HepG2 (cell line): ENCODE measurements around the gene AUNIP. TPM values are rescaled to one million over a fixed set of nuclear protein-coding genes. Genes with fewer than 3 reads are reported as not detected.
A peak's percentile ranks its signal among the peaks of the same experiment; 100 is the strongest.

Source experiments
- ATAC-seq: fragments of 200-7000 bp; cut with Tn5 transposase; 3 replicates; pipeline ENCODE4 v1.9.1; 2020; ENCODE audit warnings: mild to moderate bottlenecking, moderate library complexity
- BruUV-seq: library from RNA; stranded (reverse); fragments of 400-500 nt; replicated peaks from 2 replicates; lab custom pipeline; 2021; lab: Mats Ljungman, UMichigan
- CTCF ChIA-PET: fragments of 300-600 bp; formaldehyde crosslinking; extraction: SDS; loops from one replicate; lab custom pipeline; 2021; ENCODE audit warnings: low total read pairs, inconsistent platforms, low intra/inter-chr PET ratio; lab: Yijun Ruan, JAX
- POLR2A ChIA-PET: fragments of 350-600 bp; sonication (Branson Sonifier 250); formaldehyde crosslinking; loops from one replicate; lab custom pipeline; 2020; ENCODE audit warnings: antibody characterized with exemption, inconsistent platforms; lab: Yijun Ruan, JAX
- DNase-seq: peaks from one replicate; pipeline ENCODE4 v3.0.0-alpha.2; 2015; ENCODE audit warnings: low spot score
- FAIRE-seq: peaks from 3 replicates; lab custom pipeline; 2011; peaks lifted over from hg19 to GRCh38; lab: Jason Lieb, UNC
- H2AFZ ChIP-seq: one replicate; pipeline ENCODE4 v1.6.1; 2011; ENCODE audit warnings: low read length, inconsistent platforms
- H3K27ac ChIP-seq: fragments of 300-600 bp; 3 replicates; pipeline ENCODE4 v1.8.0; 2011; ENCODE audit warnings: mixed run types, mild to moderate bottlenecking, mixed read lengths, low read length, inconsistent platforms; ENCODE audit not compliant: insufficient read depth; ENCODE audit errors: extremely low read length
- H3K27me3 ChIP-seq, 2 experiments: fragments of 200-600 bp in 1 of 2; 2 replicates in 1 of 2; 3 replicates in 1 of 2; pipeline versions ENCODE4 v1.6.0 to v1.8.0; 2011; ENCODE audit warnings: low read length in 2 of 2, mild to moderate bottlenecking in 2 of 2, moderate library complexity in 2 of 2, inconsistent platforms in 1 of 2; ENCODE audit not compliant: insufficient read depth in 2 of 2, control insufficient read depth in 1 of 2
- H3K36me3 ChIP-seq, 2 experiments: fragments of 200-600 bp in 1 of 2; replicated peaks in 1 of 2; 2 replicates in 1 of 2; 3 replicates in 1 of 2; pipeline versions ENCODE4 v1.5.1 to v1.8.0; 2011; ENCODE audit warnings: low read length in 2 of 2, inconsistent platforms in 1 of 2; ENCODE audit not compliant: insufficient read depth in 2 of 2, control insufficient read depth in 1 of 2
- H3K4me1 ChIP-seq: 2 replicates; pipeline ENCODE4 v1.5.1; 2012; ENCODE audit warnings: low read length, inconsistent platforms; ENCODE audit not compliant: insufficient read depth
- H3K4me2 ChIP-seq: 2 replicates; pipeline ENCODE4 v1.6.0; 2011; ENCODE audit warnings: low read depth, low read length, inconsistent platforms
- H3K4me3 ChIP-seq, 3 experiments: fragments of 200-600 bp in 1 of 3; sonication (generic), shearing (Covaris generic) in 1 of 3; replicated peaks in 1 of 3; 2 replicates each; pipeline ENCODE4 v1.5.1; 2011 to 2016; ENCODE audit warnings: low read length in 3 of 3, inconsistent platforms in 2 of 3, low read depth in 2 of 3, mild to moderate bottlenecking in 2 of 3, control low read depth in 1 of 3, mixed read lengths in 1 of 3; ENCODE audit not compliant: insufficient read depth in 1 of 3
- H3K79me2 ChIP-seq: one replicate; pipeline ENCODE4 v1.6.1; 2011; ENCODE audit warnings: low read length, inconsistent platforms; ENCODE audit not compliant: insufficient read depth
- H3K9ac ChIP-seq: 2 replicates; pipeline ENCODE4 v1.6.0; 2011; ENCODE audit warnings: mild to moderate bottlenecking, low read depth, low read length, inconsistent platforms; ENCODE audit not compliant: insufficient read depth
- H3K9me3 ChIP-seq: 2 replicates; pipeline ENCODE4 v1.5.1; 2012; ENCODE audit warnings: mild to moderate bottlenecking, low read length
- H4K20me1 ChIP-seq: 2 replicates; pipeline ENCODE4 v1.6.0; 2011; ENCODE audit warnings: inconsistent platforms, mild to moderate bottlenecking, low read length, moderate library complexity; ENCODE audit not compliant: insufficient read depth
- ARHGAP35 ChIP-seq: sonication (generic); formaldehyde crosslinking; IDR thresholded peaks from 2 replicates; pipeline ENCODE4 v1.9.0; 2022; ENCODE audit warnings: mild to moderate bottlenecking, inconsistent platforms, moderate library complexity, missing genetic modification reagents, borderline replicate concordance
- KLF11 ChIP-seq: IDR thresholded peaks from 2 replicates; pipeline ENCODE4 v1.6.1; 2016; ENCODE audit warnings: missing compliant biosample characterization
- PHF5A ChIP-seq: IDR thresholded peaks from one replicate; pipeline ENCODE4 v1.6.1; 2018; ENCODE audit warnings: low read depth, missing genetic modification reagents; ENCODE audit not compliant: unreplicated experiment
- POLR2A ChIP-seq, 2 experiments: IDR thresholded peaks; 2 replicates each; pipeline ENCODE4 v1.6.1; 2011; ENCODE audit warnings: low read depth in 2 of 2, low read length in 2 of 2, mild to moderate bottlenecking in 1 of 2, moderate library complexity in 1 of 2; ENCODE audit not compliant: insufficient read depth in 1 of 2
- ZBTB38 ChIP-seq: sonication (generic); formaldehyde crosslinking; IDR thresholded peaks from 2 replicates; pipeline ENCODE4 v1.5.1; 2020; ENCODE audit warnings: mild to moderate bottlenecking, missing genetic modification reagents
- ZNF687 ChIP-seq: sonication (generic); formaldehyde crosslinking; IDR thresholded peaks from 2 replicates; pipeline ENCODE4 v1.5.1; 2020; ENCODE audit warnings: mild to moderate bottlenecking, missing genetic modification reagents, moderate library complexity
- WGBS: methylation state at CpG from one replicate; pipeline ENCODE4 v1.1.6; 2017; ENCODE audit warnings: low lambda C conversion rate; 5-methylcytosine and 5-hydroxymethylcytosine counted together
- in situ Hi-C: cut with HindIII; loops from 2 replicates; pipeline ENCODE4 v1.10.0; 2017; ENCODE audit warnings: low pct_unique_long_range_greater_than_20kb; ENCODE audit not compliant: extremely low pct_ligation_motif_present
- intact Hi-C: fragments of 100-400 bp; cut with micrococcal nuclease; formaldehyde crosslinking; loops from one replicate; pipeline ENCODE4 v1.10.0; 2022; ENCODE audit not compliant: unreplicated experiment
- polyA plus RNA-seq, 8 experiments: library from polyadenylated mRNA; depleted of rRNA in 3 of 8; stranded (reverse) in 7 of 8; unstranded in 1 of 8; fragments of >200 nt; fragmentation: Illumina TruSeq in 4 of 8; extraction: Trizol in 4 of 8; gene quantifications; 2 replicates each; pipeline versions ENCODE4 v1.2.1 to v1.2.3, GENCODE V29; 2011 to 2016; ENCODE audit warnings: low read depth in 4 of 8, missing spikeins in 1 of 8, mixed read lengths in 1 of 8; ENCODE audit not compliant: insufficient read depth in 1 of 8
- total RNA-seq, 5 experiments: library from RNA; depleted of rRNA; stranded (reverse); fragments of >200 nt; fragmentation: Illumina TruSeq; extraction: Trizol; gene quantifications; 2 replicates each; pipeline ENCODE4 v1.2.3, GENCODE V29; 2016; ENCODE audit warnings: low read depth in 1 of 5

The AUNIP gene
- total and polyA plus RNA-seq, 2 of the 13 experiments (the other 11 are each of a cell fraction or from before 2014, with no cell fraction given) = 3.8 to 12.3 TPM

GRCh38 chr1:25862785-25863485 is 3.7 kb upstream of the AUNIP start:
- WGBS = 98% methylated on average over 20 of the region's 20 CpGs
- Histone ChIP-seq H3K4me2 (no peak overlapping the region), H2AFZ (no peak overlapping the region), H3K4me3 (no peak overlapping the region), H3K4me1 (peaks cover 66% of the 10 kb centered on the region), H3K9ac (no peak overlapping the region), H3K27me3 (no peaks in the 10 kb centered on the region; a peak in 1 of 5 replicates), H3K79me2 (peaks cover 12% of the 10 kb centered on the region), H4K20me1 (no peaks in the 10 kb centered on the region), H3K9me3 (no peaks in the 10 kb centered on the region), H3K27ac (peak overlapping the region; percentile 87), H3K36me3 (peaks cover 8 to 15% of the 10 kb centered on the region in 2 experiments; a peak in 4 of 5 replicates)
- no peak for ATAC-seq
- TF ChIP-seq KLF11 = no peak
- 0 out of 4 replicates have a peak, but pooled peaks of 1 of the 2 experiments have one; percentile 1 for TF ChIP-seq POLR2A (IDR thresholded peaks at IDR 0.05; ENCODE audit: insufficient read depth in 1 of 2, low read depth in 2 of 2, low read length in 2 of 2)
- TF ChIP-seq PHF5A (CRISPR knock-in tag) = no peak
- peak; percentile 25; the same call in 1 of the 2 replicates for TF ChIP-seq ZNF687 (CRISPR knock-in tag)
- TF ChIP-seq ARHGAP35 (CRISPR knock-in tag) = no peak
- TF ChIP-seq ZBTB38 = peak; percentile 48; the same call in 1 of the 2 replicates
- no peak for FAIRE-seq
- no TSS peak for BruUV-seq
- CTCF ChIA-PET = no interaction called here
- DNase-seq = no peak
- in situ Hi-C loops (no loop called here), intact Hi-C loops (no loop called here)
- POLR2A ChIA-PET = interaction anchor here (5.4 kb wide), 1 partner anchor 12 kb away, joined by 32 read pairs; the partner anchor contains the start of gene PAQR7
